Measurements from ENCODE around the gene COMMD1.
A peak's percentile ranks its signal among the peaks of the same experiment; 100 is the strongest.

The COMMD1 gene

DNA sequence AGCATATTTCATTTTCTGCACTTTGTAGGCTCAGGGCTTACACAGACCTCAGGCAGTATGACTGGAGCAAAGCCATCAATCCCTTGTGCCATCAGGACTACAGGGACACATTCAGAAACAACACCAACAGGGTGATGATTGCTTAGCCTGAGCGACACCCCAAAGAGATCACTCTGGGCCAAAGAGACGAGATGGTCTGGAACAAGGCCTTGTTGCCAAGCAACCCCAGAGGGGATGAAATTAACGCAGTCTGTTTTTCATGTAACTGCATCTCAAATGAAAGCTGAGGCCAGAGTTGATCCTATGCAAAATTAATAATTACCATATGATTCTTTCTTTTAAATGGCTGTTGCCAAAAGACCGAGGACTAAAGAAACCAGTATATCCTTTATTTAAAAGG is 270.3 kb downstream of the COMMD1 start:
- TF ChIP-seq, protein P1, sequence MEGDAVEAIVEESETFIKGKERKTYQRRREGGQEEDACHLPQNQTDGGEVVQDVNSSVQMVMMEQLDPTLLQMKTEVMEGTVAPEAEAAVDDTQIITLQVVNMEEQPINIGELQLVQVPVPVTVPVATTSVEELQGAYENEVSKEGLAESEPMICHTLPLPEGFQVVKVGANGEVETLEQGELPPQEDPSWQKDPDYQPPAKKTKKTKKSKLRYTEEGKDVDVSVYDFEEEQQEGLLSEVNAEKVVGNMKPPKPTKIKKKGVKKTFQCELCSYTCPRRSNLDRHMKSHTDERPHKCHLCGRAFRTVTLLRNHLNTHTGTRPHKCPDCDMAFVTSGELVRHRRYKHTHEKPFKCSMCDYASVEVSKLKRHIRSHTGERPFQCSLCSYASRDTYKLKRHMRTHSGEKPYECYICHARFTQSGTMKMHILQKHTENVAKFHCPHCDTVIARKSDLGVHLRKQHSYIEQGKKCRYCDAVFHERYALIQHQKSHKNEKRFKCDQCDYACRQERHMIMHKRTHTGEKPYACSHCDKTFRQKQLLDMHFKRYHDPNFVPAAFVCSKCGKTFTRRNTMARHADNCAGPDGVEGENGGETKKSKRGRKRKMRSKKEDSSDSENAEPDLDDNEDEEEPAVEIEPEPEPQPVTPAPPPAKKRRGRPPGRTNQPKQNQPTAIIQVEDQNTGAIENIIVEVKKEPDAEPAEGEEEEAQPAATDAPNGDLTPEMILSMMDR (IDR thresholded peaks at IDR 0.05; ENCODE audit: low read depth, low read length): no peak
- Histone ChIP-seq H3K27me3 (no peaks in the 10 kb centered on the region), H3K4me3 (ENCODE audit: low read depth, low read length) (peak overlapping the region; percentile 6; the same call in 1 of the 2 replicates), H3K36me3 (no peaks in the 10 kb centered on the region), H3K9me3 (no peaks in the 10 kb centered on the region), H3K4me1 (no peaks in the 10 kb centered on the region; the same call in 1 of the 2 replicates)
- peak; percentile 36 for DNase-seq

DNA sequence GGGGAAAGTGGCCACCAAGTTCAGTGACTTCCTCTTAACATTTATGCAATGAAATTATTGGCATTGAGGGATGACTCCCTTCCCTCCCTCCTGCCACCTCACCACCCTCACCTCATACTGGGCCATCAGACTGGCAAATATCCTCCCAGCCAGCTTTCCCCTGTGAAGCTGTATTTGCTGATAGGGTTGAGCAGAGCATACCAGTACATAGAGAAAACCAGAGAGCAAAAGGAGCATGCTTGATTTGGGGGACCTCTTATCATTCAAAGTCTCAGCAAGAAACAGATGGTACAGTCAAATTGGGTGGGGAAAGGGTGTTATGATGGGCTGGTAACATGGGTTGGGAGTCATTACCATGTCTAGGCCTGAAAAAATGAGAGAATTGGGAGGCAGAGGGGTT is 271.3 kb downstream of the COMMD1 start:
- DNase-seq: no peak
- no peaks in the 10 kb centered on the region for H3K36me3 ChIP-seq
- H3K27me3 ChIP-seq: no peaks in the 10 kb centered on the region
- TF ChIP-seq, protein P1 (IDR thresholded peaks at IDR 0.05; ENCODE audit: low read depth, low read length): no peak
- no peaks in the 10 kb centered on the region; the same call in 1 of the 2 replicates for H3K4me1 ChIP-seq
- no peaks in the 10 kb centered on the region for H3K9me3 ChIP-seq
- H3K4me3 ChIP-seq (ENCODE audit: low read depth, low read length): no peak overlapping the region

DNA sequence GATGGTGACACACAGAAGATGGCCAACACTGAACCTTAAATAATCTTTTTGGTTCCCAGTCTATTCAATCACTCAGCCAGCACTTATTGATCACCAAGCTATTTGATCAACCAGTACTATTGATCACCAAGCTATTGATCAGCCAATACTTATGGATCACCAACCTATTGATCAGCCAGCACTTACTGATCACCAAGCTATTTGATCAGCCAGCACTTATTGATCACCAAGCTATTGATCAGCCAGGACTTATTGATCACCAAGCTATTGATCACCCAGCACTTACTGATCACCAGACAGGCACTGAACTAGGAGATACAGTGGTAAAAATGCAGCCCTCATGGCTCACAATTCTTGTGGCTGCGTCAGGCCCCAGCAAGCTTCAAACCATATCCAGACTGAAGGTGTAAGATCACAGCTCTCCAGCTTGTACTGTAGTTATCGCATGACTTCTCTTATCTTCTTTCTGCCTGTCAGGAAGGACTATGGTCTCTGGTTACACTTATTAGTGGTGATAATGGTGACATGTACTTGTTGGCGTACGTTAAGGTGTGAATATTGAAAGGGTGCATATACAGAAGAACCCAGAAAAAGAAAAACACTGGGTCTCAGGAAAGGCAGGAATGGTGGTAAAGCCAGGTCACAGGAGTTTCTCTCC is 272.0 kb downstream of the COMMD1 start:
- H3K4me3 ChIP-seq (ENCODE audit: low read depth, low read length): no peak overlapping the region
- H3K36me3 ChIP-seq: no peaks in the 10 kb centered on the region
- no peaks in the 10 kb centered on the region for H3K9me3 ChIP-seq
- TF ChIP-seq, protein P1 (IDR thresholded peaks at IDR 0.05; ENCODE audit: low read depth, low read length): no peak
- no peaks in the 10 kb centered on the region; the same call in 1 of the 2 replicates for H3K4me1 ChIP-seq
- no peaks in the 10 kb centered on the region for H3K27me3 ChIP-seq
- no peak for DNase-seq

DNA sequence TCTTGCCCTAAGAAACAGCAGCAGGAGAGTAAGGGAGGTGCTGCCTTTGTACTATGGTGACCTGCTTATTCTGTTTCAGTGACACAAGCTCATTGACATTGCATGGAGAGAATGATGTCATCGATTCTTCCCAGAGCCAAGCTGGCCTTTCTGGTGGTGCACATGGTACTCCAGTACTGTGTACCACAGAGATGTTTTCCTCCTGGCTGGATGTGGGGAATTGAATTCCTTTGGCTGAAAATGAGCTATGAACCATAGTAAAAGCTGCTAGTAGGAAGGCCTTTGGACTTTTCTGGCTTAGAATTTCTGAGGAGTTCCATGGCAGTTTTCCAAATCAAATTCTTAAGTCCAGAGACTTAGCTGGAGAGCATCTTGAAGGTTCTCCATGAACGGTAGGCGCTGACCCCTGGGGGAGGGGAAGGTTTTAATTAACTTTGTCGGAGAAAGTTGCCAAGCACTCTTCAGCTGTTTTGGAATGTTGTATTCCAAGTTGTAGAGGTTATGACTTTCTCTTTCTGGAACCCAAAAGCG is 273.3 kb downstream of the COMMD1 start:
- TF ChIP-seq, protein P1 (IDR thresholded peaks at IDR 0.05; ENCODE audit: low read depth, low read length): no peak
- DNase-seq: no peak
- Histone ChIP-seq H3K4me3 (ENCODE audit: low read depth, low read length) (no peak overlapping the region), H3K4me1 (no peaks in the 10 kb centered on the region; the same call in 1 of the 2 replicates), H3K27me3 (no peaks in the 10 kb centered on the region), H3K36me3 (no peaks in the 10 kb centered on the region), H3K9me3 (no peaks in the 10 kb centered on the region)

DNA sequence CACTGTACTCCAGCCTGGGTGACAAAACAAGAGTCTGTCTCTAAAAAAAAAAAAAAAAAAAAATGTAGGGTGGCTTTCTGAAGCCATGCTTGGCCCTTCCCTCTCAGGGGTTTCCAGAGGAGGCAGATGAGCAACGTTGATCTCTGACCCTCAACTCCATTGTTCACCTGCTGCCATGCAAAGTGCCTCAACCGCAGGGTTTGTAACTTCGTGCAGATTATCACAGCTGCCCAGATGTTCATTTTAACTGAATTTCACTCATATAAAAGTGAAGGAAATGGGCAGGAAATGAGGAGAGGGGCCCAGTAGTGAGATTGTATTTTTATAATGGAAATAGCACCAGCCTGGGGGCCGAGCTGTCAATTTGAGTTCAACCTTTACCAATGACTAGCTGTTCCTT is 275.5 kb downstream of the COMMD1 start:
- no peaks in the 10 kb centered on the region for H3K9me3 ChIP-seq
- no peaks in the 10 kb centered on the region for H3K27me3 ChIP-seq
- TF ChIP-seq, protein P1 (IDR thresholded peaks at IDR 0.05; ENCODE audit: low read depth, low read length): no peak
- H3K4me3 ChIP-seq (ENCODE audit: low read depth, low read length): no peak overlapping the region
- H3K36me3 ChIP-seq: no peaks in the 10 kb centered on the region
- DNase-seq: no peak
- H3K4me1 ChIP-seq: no peaks in the 10 kb centered on the region; the same call in 1 of the 2 replicates

DNA sequence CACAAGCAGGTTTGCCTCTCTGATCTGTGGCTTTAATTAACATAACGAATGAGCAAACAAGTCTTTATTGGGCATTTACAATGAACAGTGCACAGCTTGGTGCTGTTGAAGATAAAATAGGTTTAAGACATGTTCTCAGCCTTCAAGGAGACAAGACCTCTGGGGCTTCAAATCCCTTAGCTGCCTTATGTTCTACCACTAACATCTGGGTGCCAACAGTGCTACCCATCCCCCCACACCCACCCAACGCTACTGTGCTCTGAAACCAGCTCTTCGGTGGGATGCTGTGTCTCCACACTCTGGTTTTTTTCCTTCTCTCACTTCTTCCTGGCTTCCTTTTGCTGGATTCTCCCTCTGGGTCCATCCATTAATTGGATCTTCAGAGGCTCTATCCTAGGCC is 276.4 kb downstream of the COMMD1 start:
- H3K36me3 ChIP-seq: no peaks in the 10 kb centered on the region
- TF ChIP-seq, protein P1 (IDR thresholded peaks at IDR 0.05; ENCODE audit: low read depth, low read length): no peak
- H3K27me3 ChIP-seq: no peaks in the 10 kb centered on the region
- H3K9me3 ChIP-seq: no peaks in the 10 kb centered on the region
- H3K4me1 ChIP-seq: no peaks in the 10 kb centered on the region; the same call in 1 of the 2 replicates
- DNase-seq: no peak
- no peak overlapping the region for H3K4me3 ChIP-seq (ENCODE audit: low read depth, low read length)
